ENCODE measurements around the gene C16orf96.

- no peak for TF ChIP-seq CTCF (IDR thresholded peaks at IDR 0.05)
- no peak for TF ChIP-seq POLR2A (IDR thresholded peaks at IDR 0.05)
These were observed 61.7 kb downstream of the C16orf96 start for GRCh38 chr16:4617880-4618279.
